ENCODE measurements around the gene CORO7.

GRCh38 chr16:4382795-4383357, 33.5 kb downstream of the CORO7 start:
- no peak for TF ChIP-seq CTCF (IDR thresholded peaks at IDR 0.05)
- no peak for TF ChIP-seq POLR2A (IDR thresholded peaks at IDR 0.05)
- no peak for TF ChIP-seq POLR2AphosphoS5 (IDR thresholded peaks at IDR 0.05)
- TF ChIP-seq EP300 (IDR thresholded peaks at IDR 0.05; ENCODE audit: low read depth) = no peak

Data from transverse colon (tissue), 4 donors.